GM13976 (cell line): Measurements from ENCODE around the gene ITPRIPL1.

ENCODE experiments used
- DNase-seq: peaks from one replicate; pipeline ENCODE4 v3.0.0; 2012; ENCODE audit warnings: low spot score
- in situ Hi-C: fragments of 300-500 bp; cut with MboI; formaldehyde crosslinking; loops from one replicate; pipeline ENCODE4 v1.12.0; 2022; ENCODE audit warnings: low sequenced_read_pairs, mixed read lengths, inconsistent platforms; ENCODE audit not compliant: unreplicated experiment
- TF ChIP-seq, protein P1 (sequence below): IDR thresholded peaks from 2 replicates; pipeline ENCODE4 v1.5.1; 2012; ENCODE audit warnings: borderline replicate concordance, mild to moderate bottlenecking; ENCODE audit not compliant: insufficient read depth; ENCODE audit errors: extremely low read depth, missing control alignments, control extremely low read depth

ITPRIPL1 gene

DNA sequence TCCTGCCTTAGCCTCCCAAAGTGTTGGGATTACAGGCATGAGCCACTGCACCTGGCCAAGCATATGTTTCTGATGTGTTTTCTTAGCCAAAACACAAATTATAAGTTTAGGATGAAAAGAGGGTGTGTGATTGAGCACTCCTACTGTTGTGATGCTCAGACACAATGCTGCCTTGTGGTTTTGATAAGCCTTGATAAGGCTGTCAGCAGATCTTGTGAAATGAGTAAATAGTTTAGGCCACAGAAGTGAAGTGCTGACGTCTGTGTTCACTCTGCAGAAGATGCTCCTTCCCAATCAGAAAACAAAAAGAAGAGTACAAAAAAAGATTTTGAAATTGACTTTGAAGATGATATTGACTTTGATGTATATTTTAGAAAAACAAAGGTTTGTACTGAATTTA lies 34.7 kb downstream of the ITPRIPL1 start:
- no peak for DNase-seq
- TF ChIP-seq, protein P1, sequence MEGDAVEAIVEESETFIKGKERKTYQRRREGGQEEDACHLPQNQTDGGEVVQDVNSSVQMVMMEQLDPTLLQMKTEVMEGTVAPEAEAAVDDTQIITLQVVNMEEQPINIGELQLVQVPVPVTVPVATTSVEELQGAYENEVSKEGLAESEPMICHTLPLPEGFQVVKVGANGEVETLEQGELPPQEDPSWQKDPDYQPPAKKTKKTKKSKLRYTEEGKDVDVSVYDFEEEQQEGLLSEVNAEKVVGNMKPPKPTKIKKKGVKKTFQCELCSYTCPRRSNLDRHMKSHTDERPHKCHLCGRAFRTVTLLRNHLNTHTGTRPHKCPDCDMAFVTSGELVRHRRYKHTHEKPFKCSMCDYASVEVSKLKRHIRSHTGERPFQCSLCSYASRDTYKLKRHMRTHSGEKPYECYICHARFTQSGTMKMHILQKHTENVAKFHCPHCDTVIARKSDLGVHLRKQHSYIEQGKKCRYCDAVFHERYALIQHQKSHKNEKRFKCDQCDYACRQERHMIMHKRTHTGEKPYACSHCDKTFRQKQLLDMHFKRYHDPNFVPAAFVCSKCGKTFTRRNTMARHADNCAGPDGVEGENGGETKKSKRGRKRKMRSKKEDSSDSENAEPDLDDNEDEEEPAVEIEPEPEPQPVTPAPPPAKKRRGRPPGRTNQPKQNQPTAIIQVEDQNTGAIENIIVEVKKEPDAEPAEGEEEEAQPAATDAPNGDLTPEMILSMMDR: no peak
- in situ Hi-C loops: no loop called here

GRCh38 chr2:96361751-96362150 lies 36.6 kb downstream of the ITPRIPL1 start:
- in situ Hi-C loops: no loop called here
- no peak for DNase-seq
- TF ChIP-seq, protein P1: no peak

- DNase-seq: no peak
- in situ Hi-C loops: no loop called here
- TF ChIP-seq, protein P1: no peak
These were observed 44.1 kb downstream of the ITPRIPL1 start for GRCh38 chr2:96369186-96369585.

DNA sequence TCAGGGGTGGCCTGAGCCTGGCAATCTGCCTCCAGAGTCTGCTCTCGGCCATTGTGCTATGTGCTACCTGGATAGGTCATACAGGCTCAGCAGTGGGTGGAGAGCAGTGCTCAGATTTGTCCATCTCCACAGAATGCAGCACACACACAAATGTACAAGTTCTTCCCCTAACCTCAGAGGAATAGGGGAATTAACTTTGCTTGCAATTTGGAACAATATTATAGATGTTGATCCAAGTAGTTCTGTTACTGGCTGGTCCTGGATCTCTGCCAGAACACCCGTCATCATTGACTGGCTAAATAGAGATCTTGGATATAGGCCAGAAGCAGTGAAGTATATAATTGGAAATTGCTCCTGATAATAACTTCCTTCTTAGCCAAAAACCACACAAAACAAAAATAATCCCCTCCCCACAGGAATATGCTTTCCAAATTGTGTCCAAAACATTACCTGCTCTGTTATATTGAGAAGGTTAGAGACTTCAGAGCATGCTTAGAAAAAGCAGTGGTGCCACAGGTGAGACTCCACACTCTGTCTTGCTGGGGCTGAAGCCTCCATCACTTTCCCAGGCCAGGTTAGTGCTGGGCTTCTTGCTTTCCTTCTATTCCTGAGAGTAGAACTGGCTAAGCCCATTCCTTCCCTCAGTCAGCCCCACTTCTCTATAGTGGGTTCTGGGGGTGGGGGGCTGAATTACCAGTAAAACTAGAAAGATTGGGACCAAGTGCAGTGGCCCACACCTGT lies 49.3 kb downstream of the ITPRIPL1 start:
- TF ChIP-seq, protein P1: no peak
- in situ Hi-C loops: no loop called here
- DNase-seq: no peak
